HG02571 (cell line): ENCODE results near the gene CACNB1.

Experiments used
- ATAC-seq: cut with Tn5 transposase; IDR thresholded peaks from one replicate; pipeline ENCODE4 v1.9.1; 2021; ENCODE audit warnings: mild to moderate bottlenecking, moderate library complexity; ENCODE audit not compliant: unreplicated experiment

The CACNB1 gene

DNA sequence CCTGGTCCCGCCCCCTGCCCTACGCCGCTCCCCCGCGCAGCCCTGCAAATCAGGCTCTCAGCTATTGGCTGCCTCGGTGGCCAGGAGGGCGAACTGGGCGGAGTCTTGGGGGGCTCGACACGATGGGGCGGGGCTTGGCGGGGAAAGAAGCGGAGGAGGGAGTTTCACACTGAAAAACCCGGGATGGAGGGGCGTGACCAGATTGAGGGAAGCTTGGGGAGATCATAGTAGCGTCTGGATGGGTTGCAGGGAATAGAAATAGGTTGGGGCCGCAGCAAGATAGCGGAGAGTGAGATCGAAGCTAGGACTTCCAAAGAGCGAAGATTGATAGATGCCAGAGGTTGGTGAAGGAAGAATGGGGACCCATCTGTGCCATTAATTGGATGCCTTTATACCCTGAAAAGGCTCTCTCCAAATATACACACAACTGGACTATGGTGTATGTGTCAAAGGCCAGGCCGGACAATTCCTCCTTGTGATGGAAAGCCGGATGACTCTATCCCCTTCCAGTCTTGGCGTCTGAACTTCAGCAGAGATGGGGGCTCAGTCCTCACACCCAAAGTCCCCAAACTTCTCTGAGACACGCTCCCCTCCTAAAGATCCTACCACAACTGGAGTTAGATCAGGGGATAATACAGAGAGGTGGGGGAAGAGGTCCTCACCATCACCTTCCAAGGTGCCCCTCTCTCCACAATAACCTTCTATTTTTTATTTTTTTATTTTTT lies 28.7 kb upstream of the CACNB1 start:
- no peak for ATAC-seq

DNA sequence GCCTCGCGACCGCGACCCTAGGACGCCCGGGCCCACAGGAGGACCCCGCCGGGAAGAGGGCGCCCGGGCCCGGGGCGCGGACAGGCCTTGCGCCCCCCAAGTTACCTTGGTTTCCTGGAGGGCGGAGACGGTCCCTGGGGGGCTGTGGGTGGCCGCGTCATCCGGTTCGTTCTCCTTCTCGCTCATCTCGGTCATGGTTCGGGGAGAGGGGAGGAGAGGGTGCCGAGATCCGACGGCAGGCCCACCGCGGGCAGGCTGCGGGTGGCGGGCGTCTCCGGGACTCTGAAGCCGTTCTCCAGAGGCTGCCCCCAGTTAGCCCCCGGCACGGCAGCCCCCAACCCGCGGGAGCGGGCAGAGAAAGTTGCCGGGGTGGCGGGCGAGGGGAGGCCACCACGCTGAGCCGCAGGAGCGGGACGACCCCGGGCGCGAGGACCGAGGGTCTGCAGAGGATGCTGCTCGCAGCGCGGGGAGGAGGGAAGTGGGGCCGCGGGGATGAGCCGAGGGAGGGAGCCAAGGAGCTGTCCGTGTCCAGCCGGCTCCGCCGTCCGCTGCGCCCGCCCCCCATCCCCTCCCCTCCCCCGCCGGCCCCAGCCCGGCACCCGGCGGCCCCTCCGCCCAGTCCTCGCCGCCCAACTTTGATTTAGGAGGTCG lies 28.0 kb upstream of the CACNB1 start, which contains the start of gene STAC2:
STAC2 (minus strand) TSS at position 638 of the 651 bp plus-strand sequence; CDS start at position 195, 443 bp downstream.
- ATAC-seq: no peak

DNA sequence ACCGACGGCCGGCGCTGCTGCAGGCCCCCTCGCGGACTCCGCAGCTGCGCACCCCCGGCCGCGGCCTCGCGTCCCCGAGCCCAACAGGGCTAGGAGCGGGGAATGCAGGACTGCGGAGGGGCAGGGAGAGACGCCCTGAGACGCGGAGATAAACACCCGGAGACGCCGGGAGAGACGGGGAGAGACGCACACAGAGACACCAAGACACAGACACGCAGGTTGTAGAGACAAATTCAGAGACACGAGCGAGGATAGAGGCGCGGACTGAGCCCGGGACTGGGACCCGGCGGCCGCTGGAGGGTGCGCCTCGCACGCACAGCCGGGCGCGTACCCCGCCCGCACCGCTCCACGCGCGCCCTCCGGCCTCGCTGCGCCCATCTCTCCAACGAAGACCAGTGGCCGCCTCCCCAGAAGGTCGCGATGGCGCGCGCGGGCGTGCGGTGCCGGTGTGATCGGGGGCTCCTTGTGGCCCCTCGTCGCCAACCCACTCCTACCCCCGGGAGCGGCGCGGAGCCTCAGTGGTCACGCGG lies 27.4 kb upstream of the CACNB1 start:
- ATAC-seq: no peak

DNA sequence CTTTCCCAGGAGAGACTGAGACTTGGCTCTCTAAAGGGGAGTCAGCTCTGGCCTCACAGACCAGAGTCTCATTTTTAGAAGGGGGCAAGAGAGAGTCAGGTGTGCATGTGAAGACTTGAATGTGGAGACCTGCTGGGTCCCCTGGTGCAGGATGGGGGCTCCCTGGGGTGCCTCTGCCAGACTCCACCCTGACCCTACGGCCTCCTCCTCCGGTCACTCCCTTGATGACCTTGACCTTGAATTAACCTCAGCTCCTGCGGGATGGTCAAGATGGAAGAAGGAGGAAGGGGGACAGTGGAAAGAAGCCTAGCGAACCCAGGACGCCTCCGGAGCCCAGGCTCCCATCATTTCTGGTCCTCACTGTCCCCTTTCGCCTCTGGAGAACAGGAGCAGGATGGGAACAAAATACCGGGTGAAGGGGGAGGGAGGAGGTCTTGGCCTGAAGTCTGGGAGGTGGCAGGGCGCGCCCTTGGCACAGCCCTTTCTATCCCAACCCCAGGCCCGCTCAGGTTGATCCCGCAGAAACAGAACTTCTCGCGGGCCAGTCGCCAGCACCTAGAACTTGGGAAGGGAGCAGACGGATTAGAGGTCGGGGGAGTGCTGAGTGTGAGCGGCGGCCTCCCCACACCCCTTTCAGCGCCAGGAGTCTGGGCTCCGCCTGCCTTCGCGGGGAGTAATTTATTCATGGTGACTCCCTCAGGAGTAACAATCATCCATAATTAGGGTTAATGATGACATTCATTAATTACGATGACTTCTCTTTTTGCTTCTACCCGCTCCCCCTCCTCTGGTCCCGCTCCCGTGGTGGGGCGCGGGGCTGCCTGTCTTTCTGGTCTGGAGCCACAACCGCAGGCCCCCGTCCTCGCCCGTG lies 26.7 kb upstream of the CACNB1 start:
- no peak for ATAC-seq

DNA sequence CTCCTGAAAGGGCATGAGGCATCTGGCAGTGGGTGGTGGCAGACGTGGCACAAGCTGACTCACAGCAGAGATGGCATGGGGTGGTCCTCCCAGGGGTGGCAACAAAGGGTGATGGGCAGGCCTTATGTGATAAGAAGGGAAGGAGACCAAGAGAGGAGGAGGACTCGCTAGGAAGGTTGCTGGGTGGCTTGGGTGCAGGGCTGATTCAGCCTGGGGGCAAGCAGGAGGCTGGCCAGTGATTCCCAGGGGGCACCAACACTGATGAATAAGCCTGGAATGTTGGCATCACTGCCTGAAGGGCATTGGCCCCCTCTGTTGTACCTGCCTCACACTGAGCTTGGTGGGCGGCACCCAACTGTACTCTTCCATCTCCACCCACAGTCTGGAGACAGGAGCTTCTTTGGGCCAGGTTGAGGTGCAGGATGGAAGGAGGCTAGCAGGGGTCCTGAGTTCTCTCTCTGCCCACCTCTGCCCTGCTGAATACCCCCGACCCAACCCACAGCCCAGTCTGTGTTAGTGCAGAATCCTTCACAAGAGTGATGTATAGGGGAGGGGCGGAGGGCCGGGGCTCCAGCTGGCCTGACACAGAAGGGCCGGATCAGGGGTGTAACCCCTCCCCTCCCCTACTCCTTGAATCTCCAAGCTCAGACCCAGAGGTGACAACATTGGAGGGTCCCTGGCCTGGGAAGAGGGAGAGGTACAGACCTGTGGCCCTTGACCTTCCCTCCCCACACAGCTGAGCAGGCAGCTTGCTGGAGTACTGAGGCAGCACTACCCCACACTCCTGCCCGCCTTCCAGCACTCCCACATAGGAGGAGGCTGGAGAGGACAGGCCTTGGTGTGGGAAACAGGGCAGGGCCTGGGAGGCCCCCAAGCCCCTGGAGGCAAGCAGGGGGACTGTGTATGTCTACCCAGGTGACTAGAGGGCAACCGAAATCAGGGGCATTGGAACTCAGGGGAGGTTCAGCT lies 25.7 kb upstream of the CACNB1 start:
- no peak for ATAC-seq

DNA sequence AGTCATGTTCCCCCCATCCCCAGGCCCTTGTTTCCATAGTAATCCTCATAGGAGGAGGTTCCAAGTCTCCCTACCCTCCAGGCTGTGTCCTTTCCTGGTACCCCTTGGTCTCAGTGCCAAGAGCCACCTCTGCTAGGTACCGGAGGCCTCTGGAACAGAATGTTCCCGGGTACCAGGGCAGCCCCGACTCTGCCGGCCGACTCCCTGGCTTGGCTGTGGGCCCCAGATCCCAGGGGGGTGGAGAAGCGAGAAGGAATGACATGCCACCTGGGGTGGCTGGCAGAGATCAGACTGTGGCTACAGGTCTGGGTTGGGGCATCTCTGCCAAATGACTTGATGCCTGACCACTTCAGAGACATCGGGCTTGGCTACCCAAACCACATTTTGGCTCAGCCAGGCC lies 24.7 kb upstream of the CACNB1 start:
- no peak for ATAC-seq

DNA sequence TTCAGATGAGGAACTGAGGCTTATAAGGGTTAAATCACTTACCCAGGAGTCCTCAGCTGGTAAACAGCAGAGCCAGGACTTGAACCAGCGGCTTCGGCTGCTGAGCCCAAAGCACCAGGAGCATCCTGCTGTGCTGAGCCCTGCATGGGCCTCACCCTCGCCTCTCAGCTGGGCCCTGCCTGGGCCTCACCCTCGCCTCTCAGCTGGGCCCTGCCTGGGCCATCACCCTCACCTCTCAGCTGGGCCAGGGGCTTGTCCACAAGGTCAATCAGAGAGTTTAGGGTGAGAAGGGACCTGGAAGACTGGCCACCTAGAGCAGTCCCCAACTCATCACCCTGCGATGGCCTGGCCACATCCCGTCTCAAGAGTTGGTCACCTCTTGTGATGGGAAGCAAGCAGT lies 24.1 kb upstream of the CACNB1 start:
- ATAC-seq: no peak

DNA sequence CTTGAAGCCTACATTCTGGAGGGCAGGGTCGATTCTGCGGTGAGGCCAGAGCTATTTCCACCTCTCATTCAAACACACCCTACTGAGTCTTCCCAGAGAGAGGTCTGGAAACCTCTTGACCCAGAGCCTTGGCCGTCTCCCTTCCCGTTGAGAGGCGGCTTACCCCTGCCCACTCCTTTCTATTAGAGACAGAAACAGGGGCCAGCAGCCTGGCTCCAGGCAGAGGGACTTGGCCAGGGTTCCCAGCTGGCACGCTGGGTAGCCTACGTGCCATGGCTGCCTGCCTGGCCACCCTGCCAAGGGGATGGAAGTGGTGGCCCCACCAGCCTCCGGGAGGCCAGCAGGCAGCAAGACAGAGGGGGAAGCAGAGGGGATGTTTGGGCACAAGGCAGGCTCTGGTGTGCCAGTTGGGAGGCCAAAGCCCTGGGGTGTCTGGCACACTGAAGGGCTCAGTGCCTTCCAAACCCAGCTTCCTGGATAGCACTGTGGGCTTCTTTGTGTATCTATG lies 22.2 kb upstream of the CACNB1 start:
- no peak for ATAC-seq

DNA sequence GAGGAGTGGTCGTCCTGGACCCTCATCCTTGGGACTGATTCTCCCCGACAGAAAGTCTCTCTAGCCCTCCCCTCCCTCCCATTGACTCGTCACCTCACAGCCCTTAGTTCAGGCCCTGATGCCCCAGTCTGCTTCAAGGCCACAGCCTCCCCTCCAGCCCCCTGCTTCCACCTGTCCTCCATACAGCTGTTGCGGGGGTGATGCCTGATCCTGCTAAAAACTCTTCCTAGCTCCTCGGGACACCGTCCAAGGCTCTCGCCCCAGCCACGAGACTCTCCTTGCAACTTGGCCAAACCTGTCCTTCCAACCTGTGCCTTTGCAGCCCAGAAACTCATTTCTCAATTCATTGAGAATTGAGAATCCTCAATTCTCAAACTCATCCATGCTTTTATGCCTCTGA lies 21.4 kb upstream of the CACNB1 start:
- ATAC-seq: no peak

DNA sequence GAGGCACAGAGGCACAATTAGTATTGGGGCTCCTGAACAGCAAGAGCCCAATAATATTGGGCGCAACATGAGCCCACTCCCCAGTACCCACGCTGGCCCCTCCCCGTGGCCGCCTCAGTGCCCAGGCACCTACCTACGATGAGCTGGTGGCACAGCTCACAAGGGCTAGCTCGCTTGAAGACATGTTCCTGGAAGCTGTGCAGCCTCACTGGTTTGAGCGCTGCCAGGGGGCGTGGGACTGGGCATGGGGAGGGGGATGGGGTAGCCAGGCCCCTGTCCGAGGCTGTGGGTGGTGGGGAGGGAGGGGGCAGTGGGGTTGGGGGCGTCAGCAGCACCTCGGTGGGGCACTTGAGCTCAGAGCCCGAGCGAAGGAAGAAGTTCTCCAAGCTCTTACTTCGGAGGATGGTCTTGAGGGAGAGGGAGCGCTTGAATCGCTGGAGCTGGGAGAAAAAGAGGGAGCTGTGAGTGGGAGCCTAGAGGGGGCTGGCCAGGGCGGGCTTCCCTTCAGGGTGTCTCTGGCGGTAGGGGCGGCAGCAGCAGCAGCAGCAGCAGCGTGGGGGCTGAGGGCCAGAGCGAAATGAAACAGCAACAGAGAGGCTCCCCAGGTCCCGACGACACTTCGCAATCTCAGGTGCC lies 20.4 kb upstream of the CACNB1 start:
- no peak for ATAC-seq

DNA sequence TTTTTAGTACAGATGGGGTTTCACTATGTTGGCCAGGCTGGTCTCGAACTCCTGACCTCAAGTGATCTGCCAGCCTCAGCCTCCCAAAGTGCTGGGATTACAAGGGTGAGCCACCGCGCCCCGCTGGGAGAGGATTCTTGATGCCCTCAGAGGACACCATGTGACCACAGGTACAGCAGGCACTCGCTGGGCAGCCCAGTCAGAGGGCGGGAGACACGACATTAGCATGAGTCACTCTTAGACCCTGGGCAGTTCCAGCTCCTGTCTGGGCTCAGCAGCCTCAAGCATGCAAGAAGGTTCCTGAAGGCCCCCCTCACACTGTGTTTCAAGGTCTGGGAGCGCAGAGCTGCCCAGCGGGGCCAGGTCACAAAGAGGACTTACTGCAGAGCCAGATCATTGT lies 16.4 kb upstream of the CACNB1 start:
- no peak for ATAC-seq

DNA sequence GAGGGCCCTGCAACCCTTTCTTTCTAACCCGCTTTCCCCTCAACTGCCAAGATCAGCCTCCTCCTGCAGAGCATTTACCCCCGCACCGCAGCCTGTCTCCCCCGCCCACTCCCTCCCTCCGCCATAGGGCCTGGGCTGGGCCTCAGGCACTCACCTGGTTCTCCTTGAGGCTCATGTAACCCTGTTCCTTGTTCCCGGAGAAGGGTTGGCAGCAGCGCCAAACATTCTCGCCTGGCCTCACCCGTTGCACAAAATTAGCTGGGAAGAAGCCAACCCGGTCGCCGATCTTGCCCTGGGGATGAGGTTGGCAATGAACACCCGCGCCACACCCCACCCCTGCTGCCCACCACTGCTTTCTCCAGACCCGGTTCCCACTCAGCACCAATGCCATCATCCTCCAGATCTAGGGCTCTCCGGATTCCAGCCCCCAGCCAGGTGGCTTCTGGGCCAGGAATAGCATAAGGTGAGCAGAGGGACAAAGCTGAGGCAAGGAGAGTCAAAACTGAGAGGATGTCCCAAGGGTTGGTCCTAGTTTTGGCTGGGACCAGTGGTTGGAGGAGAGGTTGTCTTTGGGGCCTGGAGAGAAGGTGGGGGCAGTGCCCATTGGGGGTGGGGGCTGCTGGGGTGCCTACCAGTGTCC lies 15.5 kb upstream of the CACNB1 start:
- ATAC-seq: no peak

DNA sequence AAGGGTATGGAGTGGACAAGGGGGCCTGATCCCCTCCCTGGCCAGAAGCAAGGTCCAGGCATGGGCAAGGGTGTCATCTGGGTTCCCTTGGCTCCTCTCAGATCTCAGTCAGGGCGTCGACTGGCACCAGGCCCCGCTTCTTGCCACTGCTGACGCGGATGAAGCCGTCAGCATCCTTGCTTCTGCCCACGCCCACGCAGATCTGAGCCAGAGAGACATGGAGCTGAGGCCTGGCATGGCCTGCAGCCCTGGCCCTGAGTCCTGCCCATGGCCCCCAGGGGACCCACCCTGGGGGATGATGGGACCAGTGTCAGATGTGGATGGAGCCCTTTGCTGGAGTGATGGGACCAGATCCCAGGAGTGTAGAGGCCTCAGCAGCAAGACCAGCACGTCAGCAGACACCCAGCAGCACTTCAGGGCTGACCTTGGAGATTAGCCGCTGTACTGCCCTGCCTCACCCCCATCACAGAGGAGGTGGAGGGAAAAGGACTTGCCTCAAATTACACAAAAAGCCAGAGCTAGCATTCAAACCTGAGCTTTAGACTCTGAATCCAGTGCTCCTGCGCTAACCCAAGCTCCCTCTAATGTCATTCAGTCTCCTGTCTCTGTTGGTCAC lies 14.8 kb upstream of the CACNB1 start:
- ATAC-seq: no peak

DNA sequence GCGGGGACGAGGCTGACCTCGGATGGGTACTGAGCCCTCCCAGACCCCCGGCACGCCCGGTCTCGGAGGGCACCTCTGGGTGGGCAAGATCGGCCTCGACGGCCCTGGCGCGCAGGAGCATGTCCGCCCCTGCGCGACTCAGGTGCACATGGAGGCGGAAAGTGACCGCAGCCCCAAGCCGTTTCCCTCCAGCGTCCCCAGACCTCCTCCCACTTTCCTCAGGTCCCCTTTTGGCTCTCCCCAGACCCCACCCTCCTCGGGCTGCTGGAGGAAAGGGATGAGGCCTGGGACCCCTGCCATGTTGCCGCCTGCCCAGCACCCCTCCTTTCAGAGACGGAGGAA lies 12.6 kb upstream of the CACNB1 start:
- no peak for ATAC-seq

DNA sequence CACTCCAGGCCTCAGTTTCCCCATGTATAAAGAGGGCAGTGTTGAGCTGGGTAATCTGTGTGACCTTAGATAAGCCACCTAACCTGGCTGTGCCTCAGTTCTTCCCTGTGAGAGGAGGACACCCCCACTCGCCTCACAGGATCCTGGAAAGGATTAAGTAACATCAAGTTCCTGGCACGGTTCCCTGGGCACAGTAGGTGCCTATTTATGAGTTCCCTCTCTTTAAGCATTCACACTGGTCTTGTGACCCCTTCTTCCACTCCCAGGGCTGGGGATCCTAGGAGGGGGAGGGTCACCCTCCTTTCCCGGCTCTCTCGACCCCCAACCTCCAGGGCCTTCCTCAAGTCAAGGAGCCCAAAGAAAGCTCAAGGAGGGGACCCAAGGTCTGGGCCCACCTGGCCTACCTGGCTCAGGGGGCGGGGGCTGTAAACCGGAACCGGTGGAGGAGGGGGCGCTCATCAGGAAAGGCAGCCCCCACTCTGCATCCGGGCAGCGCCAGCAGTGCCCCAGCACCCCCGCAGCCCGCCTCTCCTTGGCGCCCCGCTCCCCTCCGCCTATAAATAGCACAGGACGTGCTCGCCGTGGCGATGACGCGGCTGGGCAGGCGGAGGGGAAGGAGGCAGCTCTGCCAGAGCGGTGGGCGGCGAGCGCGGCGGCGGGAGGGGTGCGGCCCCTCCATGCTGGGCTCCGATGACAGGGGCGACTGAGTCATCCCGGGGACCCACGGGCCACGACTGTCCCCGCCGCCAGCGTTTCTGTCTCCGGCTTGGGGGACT lies 12.0 kb upstream of the CACNB1 start:
- no peak for ATAC-seq

DNA sequence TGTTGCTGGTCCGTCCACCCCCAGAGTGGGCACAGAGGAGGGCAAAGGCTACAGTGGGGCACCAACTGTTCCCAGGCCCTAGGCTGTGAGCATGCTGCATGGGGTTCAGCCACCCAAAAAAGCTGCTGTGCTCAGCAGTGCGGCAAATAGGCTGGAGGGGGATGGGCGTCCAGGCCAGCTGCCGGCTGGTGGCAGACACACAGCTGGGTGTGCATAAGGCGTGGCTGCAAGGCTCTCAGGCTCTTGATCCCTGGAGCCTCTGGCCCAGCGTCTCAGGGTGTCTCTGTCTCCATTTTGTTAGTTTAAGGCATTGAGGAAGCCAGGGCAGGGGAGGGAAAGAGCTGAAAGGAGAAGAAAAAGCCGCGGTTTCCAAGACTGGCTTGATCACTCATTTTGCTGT lies 11.4 kb upstream of the CACNB1 start:
- ATAC-seq: no peak

DNA sequence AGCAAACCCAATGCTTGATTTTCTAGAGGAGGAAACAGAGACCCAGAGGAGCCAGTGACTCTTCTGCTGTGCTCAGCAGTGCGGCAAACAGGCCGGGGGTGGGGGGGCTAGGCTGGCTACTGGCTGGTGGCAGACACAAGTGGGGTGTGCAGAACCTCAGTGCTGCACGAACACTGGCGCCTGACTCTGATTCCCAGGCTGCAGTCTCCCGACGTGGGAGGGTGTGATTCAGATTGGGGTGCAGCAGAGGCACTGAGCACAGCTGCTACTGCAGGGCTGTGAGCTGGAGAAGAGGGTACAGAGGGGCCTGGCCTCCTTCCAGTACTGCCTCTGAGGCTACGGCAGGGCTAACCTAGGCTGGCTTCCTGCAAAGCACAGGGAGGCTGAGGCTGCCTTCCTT lies 10.7 kb upstream of the CACNB1 start:
- ATAC-seq: no peak

DNA sequence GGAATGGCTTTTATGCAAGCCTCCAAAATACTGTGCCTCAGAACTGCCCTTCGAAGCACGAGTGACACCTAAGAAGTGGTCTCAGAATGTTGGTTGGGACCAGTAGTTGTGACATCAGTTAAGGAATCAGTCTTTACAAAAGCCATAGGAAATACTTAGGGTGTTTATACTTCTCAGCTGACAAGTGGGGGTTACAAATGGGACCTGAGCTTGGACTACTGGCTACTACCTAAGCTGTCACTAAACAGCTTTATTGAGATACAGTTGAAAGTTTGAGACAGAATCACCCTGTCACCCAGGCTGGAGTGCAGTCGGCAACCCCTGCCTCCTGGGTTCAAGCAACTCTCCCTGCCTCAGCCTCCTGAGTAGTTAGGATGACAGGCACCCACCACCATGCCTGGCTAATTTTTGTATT lies 7.7 kb upstream of the CACNB1 start:
- no peak for ATAC-seq
